Transverse colon (tissue), 4 donors: ENCODE results near the gene ZNF688.

Experiments
- EP300 ChIP-seq: sonication (generic); formaldehyde crosslinking; IDR thresholded peaks from one replicate; pipeline ENCODE4 v1.6.1; 2017; ENCODE audit warnings: antibody characterized with exemption, low read depth
- POLR2A ChIP-seq: fragments of 450-650 bp; IDR thresholded peaks from one replicate; pipeline ENCODE4 v1.6.1; 2016; ENCODE audit warnings: antibody characterized with exemption, mild to moderate bottlenecking, moderate library complexity
- POLR2AphosphoS5 ChIP-seq, 3 donors: sonication (generic); formaldehyde crosslinking; IDR thresholded peaks; one replicate each; pipeline ENCODE4 v1.6.1; 2016; ENCODE audit warnings: antibody characterized with exemption in 3 of 3
- TF ChIP-seq, protein P1 (sequence below), 5 experiments: fragments of 200-600 bp in 3 of 5; fragments of 450-650 bp in 2 of 5; sonication (generic) in 3 of 5; IDR thresholded peaks; 1 replicate in 2 of 5; 2 replicates in 3 of 5; pipeline ENCODE4 v1.5.1; 2016 to 2017; ENCODE audit warnings: antibody characterized with exemption in 5 of 5, inconsistent platforms in 3 of 5, mild to moderate bottlenecking in 2 of 5, moderate library complexity in 1 of 5

DNA sequence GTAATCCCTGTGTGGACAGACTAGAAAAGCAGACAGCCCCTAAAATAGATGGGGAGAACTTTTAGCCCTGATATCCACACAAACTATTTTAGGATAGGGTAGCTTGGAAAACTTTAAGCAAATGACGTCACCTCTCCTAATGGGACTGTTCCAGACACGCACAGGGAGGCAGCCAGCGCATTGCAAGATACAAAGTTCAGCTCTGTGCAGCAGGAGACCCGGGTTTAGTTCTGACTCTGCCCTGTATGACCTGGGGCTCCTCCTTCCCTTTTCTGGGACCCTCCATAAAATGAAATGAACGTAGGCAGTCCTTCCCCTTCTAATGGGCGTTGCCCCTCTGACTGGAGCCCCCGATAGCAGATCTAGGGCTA lies 32.4 kb upstream of the ZNF688 start:
- TF ChIP-seq, protein P1, sequence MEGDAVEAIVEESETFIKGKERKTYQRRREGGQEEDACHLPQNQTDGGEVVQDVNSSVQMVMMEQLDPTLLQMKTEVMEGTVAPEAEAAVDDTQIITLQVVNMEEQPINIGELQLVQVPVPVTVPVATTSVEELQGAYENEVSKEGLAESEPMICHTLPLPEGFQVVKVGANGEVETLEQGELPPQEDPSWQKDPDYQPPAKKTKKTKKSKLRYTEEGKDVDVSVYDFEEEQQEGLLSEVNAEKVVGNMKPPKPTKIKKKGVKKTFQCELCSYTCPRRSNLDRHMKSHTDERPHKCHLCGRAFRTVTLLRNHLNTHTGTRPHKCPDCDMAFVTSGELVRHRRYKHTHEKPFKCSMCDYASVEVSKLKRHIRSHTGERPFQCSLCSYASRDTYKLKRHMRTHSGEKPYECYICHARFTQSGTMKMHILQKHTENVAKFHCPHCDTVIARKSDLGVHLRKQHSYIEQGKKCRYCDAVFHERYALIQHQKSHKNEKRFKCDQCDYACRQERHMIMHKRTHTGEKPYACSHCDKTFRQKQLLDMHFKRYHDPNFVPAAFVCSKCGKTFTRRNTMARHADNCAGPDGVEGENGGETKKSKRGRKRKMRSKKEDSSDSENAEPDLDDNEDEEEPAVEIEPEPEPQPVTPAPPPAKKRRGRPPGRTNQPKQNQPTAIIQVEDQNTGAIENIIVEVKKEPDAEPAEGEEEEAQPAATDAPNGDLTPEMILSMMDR (IDR thresholded peaks at IDR 0.05): no peak
- TF ChIP-seq POLR2A: no peak
- TF ChIP-seq POLR2AphosphoS5 (IDR thresholded peaks at IDR 0.05): no peak
- no peak for TF ChIP-seq EP300
